Adrenal gland (tissue), 5 donors: Measurements from ENCODE around the gene SHISAL1.

ENCODE experiments used
- POLR2A ChIP-seq, 2 donors: fragments of 450-650 bp; IDR thresholded peaks; one replicate each; pipeline ENCODE4 v1.6.1; 2017; ENCODE audit warnings: antibody characterized with exemption in 2 of 2, mild to moderate bottlenecking in 2 of 2, moderate library complexity in 1 of 2
- TF ChIP-seq, protein P1 (sequence below), 6 experiments: fragments of 450-650 bp in 4 of 6; fragments of 200-600 bp in 2 of 6; sonication (generic) in 1 of 6; IDR thresholded peaks; 1 replicate in 5 of 6; 2 replicates in 1 of 6; pipeline versions ENCODE4 v1.5.1 to v1.8.0; 2016 to 2021; ENCODE audit warnings: antibody characterized with exemption in 6 of 6, mild to moderate bottlenecking in 2 of 6, moderate library complexity in 1 of 6
- donor health status: DM: no; HTN: no; CAD: no.

DNA sequence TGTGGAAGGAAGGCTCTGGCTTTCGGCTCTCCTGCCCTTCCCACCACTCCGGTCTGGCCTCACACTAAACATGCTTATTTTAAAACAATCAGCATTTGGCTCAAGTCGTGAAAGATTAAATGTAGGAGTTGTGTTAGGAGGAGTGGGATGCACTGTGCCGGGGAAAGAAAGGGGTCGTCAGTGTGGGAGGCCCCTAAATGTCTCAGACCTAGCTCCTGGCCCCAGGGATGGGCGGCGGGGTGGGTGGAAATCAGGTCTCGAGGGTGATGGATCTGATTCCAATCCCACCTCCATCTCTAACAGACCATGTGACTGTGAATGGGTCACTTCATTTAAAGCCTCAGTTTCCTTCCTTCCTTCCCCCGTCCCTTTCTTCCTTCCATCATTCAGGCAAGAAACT lies 6.9 kb upstream of the SHISAL1 start:
- TF ChIP-seq, protein P1, sequence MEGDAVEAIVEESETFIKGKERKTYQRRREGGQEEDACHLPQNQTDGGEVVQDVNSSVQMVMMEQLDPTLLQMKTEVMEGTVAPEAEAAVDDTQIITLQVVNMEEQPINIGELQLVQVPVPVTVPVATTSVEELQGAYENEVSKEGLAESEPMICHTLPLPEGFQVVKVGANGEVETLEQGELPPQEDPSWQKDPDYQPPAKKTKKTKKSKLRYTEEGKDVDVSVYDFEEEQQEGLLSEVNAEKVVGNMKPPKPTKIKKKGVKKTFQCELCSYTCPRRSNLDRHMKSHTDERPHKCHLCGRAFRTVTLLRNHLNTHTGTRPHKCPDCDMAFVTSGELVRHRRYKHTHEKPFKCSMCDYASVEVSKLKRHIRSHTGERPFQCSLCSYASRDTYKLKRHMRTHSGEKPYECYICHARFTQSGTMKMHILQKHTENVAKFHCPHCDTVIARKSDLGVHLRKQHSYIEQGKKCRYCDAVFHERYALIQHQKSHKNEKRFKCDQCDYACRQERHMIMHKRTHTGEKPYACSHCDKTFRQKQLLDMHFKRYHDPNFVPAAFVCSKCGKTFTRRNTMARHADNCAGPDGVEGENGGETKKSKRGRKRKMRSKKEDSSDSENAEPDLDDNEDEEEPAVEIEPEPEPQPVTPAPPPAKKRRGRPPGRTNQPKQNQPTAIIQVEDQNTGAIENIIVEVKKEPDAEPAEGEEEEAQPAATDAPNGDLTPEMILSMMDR (IDR thresholded peaks at IDR 0.05) = no peak
- TF ChIP-seq POLR2A (IDR thresholded peaks at IDR 0.05) = no peak
